Activated CD4-positive, alpha-beta T cell treated with anti-CD3 and anti-CD28 coated beads for 48 hours (primary cell): ENCODE data around the gene EMID1.

Experiments
- DNase-seq: peaks from one replicate; pipeline ENCODE4 v3.0.0-alpha.2; 2020

EMID1 gene

GRCh38 chr22:29205594-29206371 is at the start of gene EMID1:
TSS of gene EMID1 (plus strand) at chr22:29205896. CDS start at chr22:29206039, 143 bp downstream.
- peak; percentile 31 for DNase-seq

- DNase-seq: no peak
These were observed 49.7 kb upstream of the EMID1 start for GRCh38 chr22:29155966-29156365.

- DNase-seq: no peak
These were observed 49.2 kb upstream of the EMID1 start for GRCh38 chr22:29156507-29156906.

GRCh38 chr22:29157759-29158535 is 47.7 kb upstream of the EMID1 start:
- no peak for DNase-seq

- DNase-seq: no peak
These were observed 47.1 kb upstream of the EMID1 start for GRCh38 chr22:29158546-29158945.

- DNase-seq: no peak
These were observed 41.9 kb upstream of the EMID1 start for GRCh38 chr22:29163808-29164207.

- no peak for DNase-seq
These were observed 40.2 kb upstream of the EMID1 start for GRCh38 chr22:29165321-29166060.

- no peak for DNase-seq
These were observed 39.5 kb upstream of the EMID1 start for GRCh38 chr22:29166180-29166579.

- peak; percentile 75 for DNase-seq
These were observed 38.4 kb upstream of the EMID1 start for GRCh38 chr22:29167032-29167911.

GRCh38 chr22:29171721-29172120 is 34.0 kb upstream of the EMID1 start:
- no peak for DNase-seq

- no peak for DNase-seq
These were observed 33.5 kb upstream of the EMID1 start for GRCh38 chr22:29172216-29172615.

GRCh38 chr22:29175312-29175835 is 30.3 kb upstream of the EMID1 start:
- DNase-seq: no peak

- DNase-seq: no peak
These were observed 21.5 kb upstream of the EMID1 start for GRCh38 chr22:29183971-29184848.

- no peak for DNase-seq
These were observed 20.7 kb upstream of the EMID1 start for GRCh38 chr22:29184849-29185490.

GRCh38 chr22:29186302-29186701 is 19.4 kb upstream of the EMID1 start:
- DNase-seq: no peak

GRCh38 chr22:29187831-29188230 is 17.9 kb upstream of the EMID1 start:
- no peak for DNase-seq

- no peak for DNase-seq
These were observed 15.6 kb upstream of the EMID1 start for GRCh38 chr22:29190051-29190450.

GRCh38 chr22:29190918-29191317 is 14.8 kb upstream of the EMID1 start:
- DNase-seq: no peak

GRCh38 chr22:29193021-29193420 is 12.7 kb upstream of the EMID1 start:
- no peak for DNase-seq

GRCh38 chr22:29194184-29194583 is 11.5 kb upstream of the EMID1 start:
- no peak for DNase-seq
